ENCODE measurements around the gene C5AR1.
A peak's percentile ranks its signal among the peaks of the same experiment; 100 is the strongest.
"Not testable (repeated sequence)": the region's sequence is repeated elsewhere in the genome, so short reads cannot be mapped to it uniquely, and the experiment has no call there.

The C5AR1 gene

GRCh38 chr19:47309608-47310007, at the start of gene C5AR1:
C5AR1 (plus strand) TSS chr19:47309861; CDS start chr19:47309896, 35 bp downstream.
- no peak for DNase-seq

GRCh38 chr19:47260476-47260875, 49.2 kb upstream of the C5AR1 start:
- DNase-seq: no peak

- not testable (repeated sequence) for DNase-seq
Observed at GRCh38 chr19:47261946-47262793, 47.5 kb upstream of the C5AR1 start.

GRCh38 chr19:47264629-47265028, 45.0 kb upstream of the C5AR1 start:
- DNase-seq: no peak

GRCh38 chr19:47266401-47266941, 43.2 kb upstream of the C5AR1 start:
- DNase-seq: no peak

- no peak for DNase-seq
Observed at GRCh38 chr19:47267350-47267759, 42.3 kb upstream of the C5AR1 start.

- DNase-seq: no peak
Observed at GRCh38 chr19:47268028-47268427, 41.6 kb upstream of the C5AR1 start.

GRCh38 chr19:47269596-47269995, 40.1 kb upstream of the C5AR1 start:
- DNase-seq: no peak

- DNase-seq: no peak
Observed at GRCh38 chr19:47270408-47270807, 39.3 kb upstream of the C5AR1 start.

- no peak for DNase-seq
Observed at GRCh38 chr19:47271949-47272348, 37.7 kb upstream of the C5AR1 start.

- no peak for DNase-seq
Observed at GRCh38 chr19:47272448-47273312, 37.0 kb upstream of the C5AR1 start.

GRCh38 chr19:47273313-47274070, 36.2 kb upstream of the C5AR1 start:
- DNase-seq: peak in 1 of 2 experiments; percentile 74

- DNase-seq: peak; percentile 90 to 94
Observed at GRCh38 chr19:47274071-47274890, 35.4 kb upstream of the C5AR1 start, which contains the start of gene INAFM1. INAFM1 (plus strand) TSS chr19:47274885; CDS start chr19:47274920, 35 bp downstream.

- DNase-seq: peak in 1 of 2 experiments; percentile 46
Observed at GRCh38 chr19:47274891-47275761, 34.5 kb upstream of the C5AR1 start.

GRCh38 chr19:47275791-47276461, 33.7 kb upstream of the C5AR1 start:
- DNase-seq: no peak

GRCh38 chr19:47276513-47276912, 33.1 kb upstream of the C5AR1 start:
- not testable (repeated sequence) for DNase-seq

- no peak for DNase-seq
Observed at GRCh38 chr19:47280183-47280797, 29.4 kb upstream of the C5AR1 start.

- no peak for DNase-seq
Observed at GRCh38 chr19:47283405-47284059, 26.1 kb upstream of the C5AR1 start.

GRCh38 chr19:47284324-47284899, 25.2 kb upstream of the C5AR1 start:
- peak; percentile 52 to 75 for DNase-seq

Data from NCI-H446 (cell line).